ENCODE measurements around the gene TYW1.
"Not testable (repeated sequence)": the region's sequence is repeated elsewhere in the genome, so short reads cannot be mapped to it uniquely, and the experiment has no call there.

TYW1 gene

GRCh38 chr7:66996444-66997191 lies at the start of gene TYW1:
Gene TYW1 (plus strand): TSS chr7:66996833. CDS start chr7:66996979, 146 bp downstream.
- DNase-seq = peak; percentile 97

GRCh38 chr7:66948480-66949109 lies 48.0 kb upstream of the TYW1 start:
- DNase-seq = no peak

- DNase-seq = no peak
These were observed 46.3 kb upstream of the TYW1 start for GRCh38 chr7:66950311-66950710.

GRCh38 chr7:66950763-66951162 lies 45.9 kb upstream of the TYW1 start:
- DNase-seq = no peak

- peak; percentile 93 for DNase-seq
These were observed 44.1 kb upstream of the TYW1 start for GRCh38 chr7:66952343-66953043.

- DNase-seq = peak; percentile 23
These were observed 43.6 kb upstream of the TYW1 start for GRCh38 chr7:66953044-66953427.

GRCh38 chr7:66957595-66958290 lies 38.9 kb upstream of the TYW1 start:
- no peak for DNase-seq

GRCh38 chr7:66958538-66959350 lies 37.9 kb upstream of the TYW1 start:
- DNase-seq = no peak

GRCh38 chr7:66960192-66960591 lies 36.4 kb upstream of the TYW1 start:
- no peak for DNase-seq

GRCh38 chr7:66961096-66961495 lies 35.5 kb upstream of the TYW1 start:
- DNase-seq = no peak

- peak; percentile 28 for DNase-seq
These were observed 32.2 kb upstream of the TYW1 start for GRCh38 chr7:66964411-66964810.

- no peak for DNase-seq
These were observed 29.6 kb upstream of the TYW1 start for GRCh38 chr7:66967029-66967428.

GRCh38 chr7:66969001-66969400 lies 27.6 kb upstream of the TYW1 start:
- not testable (repeated sequence) for DNase-seq

GRCh38 chr7:66970310-66970709 lies 26.3 kb upstream of the TYW1 start:
- no peak for DNase-seq

GRCh38 chr7:66974986-66975590 lies 21.5 kb upstream of the TYW1 start:
- DNase-seq = no peak

- not testable (repeated sequence) for DNase-seq
These were observed 18.3 kb upstream of the TYW1 start for GRCh38 chr7:66978312-66978711.

- DNase-seq = not testable (repeated sequence)
These were observed 17.6 kb upstream of the TYW1 start for GRCh38 chr7:66979013-66979412.

- DNase-seq = not testable (repeated sequence)
These were observed 16.3 kb upstream of the TYW1 start for GRCh38 chr7:66980336-66980735.

GRCh38 chr7:66989552-66989951 lies 7.1 kb upstream of the TYW1 start:
- DNase-seq = not testable (repeated sequence)

- DNase-seq = not testable (repeated sequence)
These were observed 2.6 kb upstream of the TYW1 start for GRCh38 chr7:66994051-66994450.

- DNase-seq = peak; percentile 77
These were observed 2.0 kb upstream of the TYW1 start for GRCh38 chr7:66994691-66995049.
